ENCODE measurements around the gene ARMC6. TPM values are rescaled to one million over a fixed set of nuclear protein-coding genes. Genes with fewer than 3 reads are reported as not detected.

Gene ARMC6
- total and polyA plus RNA-seq, 7 donors: 11.4 to 23.5 (median 15.6) TPM

DNA sequence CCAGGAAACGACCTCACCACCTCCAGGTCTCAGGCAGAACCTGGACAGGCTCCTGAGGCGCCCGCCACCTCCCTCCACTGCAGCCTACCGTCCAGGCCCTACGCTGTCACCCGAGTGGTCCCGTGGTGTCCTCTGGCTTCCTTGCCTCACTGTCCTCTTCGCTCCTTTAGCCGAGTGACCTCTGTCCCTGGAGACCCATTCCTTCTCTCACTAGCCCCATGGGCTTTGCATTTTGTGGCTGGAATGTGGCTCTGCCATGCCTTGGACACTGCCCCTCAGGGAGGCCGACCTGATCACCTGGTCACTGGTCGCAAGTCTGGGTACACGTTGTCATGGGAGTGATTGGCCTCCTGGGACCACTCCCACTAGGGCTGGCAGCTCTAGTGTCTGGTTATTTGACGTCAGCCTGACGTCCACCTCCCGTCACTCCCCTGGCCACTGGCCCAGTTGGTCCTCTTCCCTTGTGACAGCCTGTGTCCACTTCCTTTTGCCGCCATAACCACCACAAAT lies 48.3 kb downstream of the ARMC6 start:
- H3K27ac ChIP-seq: no peak overlapping the region
- 85 to 87% methylated on average over 16 of the region's 16 CpGs for WGBS, 2 donors
- no peak for DNase-seq
- no peaks in the 10 kb centered on the region for H3K9me3 ChIP-seq
- H3K36me3 ChIP-seq: no peaks in the 10 kb centered on the region
- TF ChIP-seq, protein P1, sequence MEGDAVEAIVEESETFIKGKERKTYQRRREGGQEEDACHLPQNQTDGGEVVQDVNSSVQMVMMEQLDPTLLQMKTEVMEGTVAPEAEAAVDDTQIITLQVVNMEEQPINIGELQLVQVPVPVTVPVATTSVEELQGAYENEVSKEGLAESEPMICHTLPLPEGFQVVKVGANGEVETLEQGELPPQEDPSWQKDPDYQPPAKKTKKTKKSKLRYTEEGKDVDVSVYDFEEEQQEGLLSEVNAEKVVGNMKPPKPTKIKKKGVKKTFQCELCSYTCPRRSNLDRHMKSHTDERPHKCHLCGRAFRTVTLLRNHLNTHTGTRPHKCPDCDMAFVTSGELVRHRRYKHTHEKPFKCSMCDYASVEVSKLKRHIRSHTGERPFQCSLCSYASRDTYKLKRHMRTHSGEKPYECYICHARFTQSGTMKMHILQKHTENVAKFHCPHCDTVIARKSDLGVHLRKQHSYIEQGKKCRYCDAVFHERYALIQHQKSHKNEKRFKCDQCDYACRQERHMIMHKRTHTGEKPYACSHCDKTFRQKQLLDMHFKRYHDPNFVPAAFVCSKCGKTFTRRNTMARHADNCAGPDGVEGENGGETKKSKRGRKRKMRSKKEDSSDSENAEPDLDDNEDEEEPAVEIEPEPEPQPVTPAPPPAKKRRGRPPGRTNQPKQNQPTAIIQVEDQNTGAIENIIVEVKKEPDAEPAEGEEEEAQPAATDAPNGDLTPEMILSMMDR (IDR thresholded peaks at IDR 0.05): no peak
- peak in 1 of 4 donors; percentile 16 for TF ChIP-seq EP300 (IDR thresholded peaks at IDR 0.05)
- no peak for TF ChIP-seq POLR2A (IDR thresholded peaks at IDR 0.05)
- H3K4me1 ChIP-seq: no peaks in the 10 kb centered on the region
- no peaks in the 10 kb centered on the region for H3K27me3 ChIP-seq
- intact Hi-C loops (cut with DNase I): no loop called here
- no peak overlapping the region for H3K4me3 ChIP-seq

DNA sequence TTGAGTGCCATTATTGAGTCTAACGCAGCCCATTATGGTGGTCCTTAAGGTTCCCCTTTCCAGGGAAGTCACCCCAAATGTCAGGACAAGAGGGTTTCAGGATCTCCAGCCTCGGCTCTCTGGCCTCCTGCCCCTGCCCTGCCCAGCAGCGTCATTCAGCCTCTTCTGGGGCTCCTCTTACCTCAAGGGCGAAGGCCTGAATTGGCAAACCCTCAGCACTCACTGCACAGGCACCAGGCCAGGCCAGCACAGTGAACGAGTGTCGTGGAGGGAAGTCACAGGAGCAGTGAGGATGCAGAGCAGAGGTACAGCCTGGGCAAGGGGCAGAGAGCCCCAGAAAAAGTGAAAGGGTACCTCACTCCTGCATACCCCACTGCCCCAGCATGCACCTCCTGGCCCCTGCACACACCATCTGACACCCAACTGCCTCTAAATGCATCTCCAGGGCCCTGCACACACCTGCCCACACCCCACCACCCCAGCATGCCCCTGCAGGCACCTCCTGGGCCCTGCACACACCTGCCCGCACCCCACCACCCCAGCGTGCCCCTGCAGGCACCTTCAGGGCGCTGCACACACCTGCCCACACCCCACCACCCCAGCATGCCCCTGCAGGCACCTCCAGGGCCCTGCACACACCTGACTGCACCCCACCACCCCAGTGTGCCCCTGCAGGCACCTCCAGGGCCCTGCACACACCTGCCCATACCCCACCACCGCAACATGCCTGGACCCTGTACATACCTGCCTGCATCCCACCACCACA lies 50.2 kb downstream of the ARMC6 start:
- Histone ChIP-seq H3K36me3 (no peaks in the 10 kb centered on the region), H3K27me3 (no peaks in the 10 kb centered on the region), H3K4me3 (no peak overlapping the region), H3K27ac (no peak overlapping the region), H3K4me1 (no peaks in the 10 kb centered on the region), H3K9me3 (no peaks in the 10 kb centered on the region)
- TF ChIP-seq EP300 (IDR thresholded peaks at IDR 0.05): no peak
- TF ChIP-seq POLR2A (IDR thresholded peaks at IDR 0.05): no peak
- no peak for TF ChIP-seq POLR2AphosphoS5 (IDR thresholded peaks at IDR 0.05)
- TF ChIP-seq, protein P1 (IDR thresholded peaks at IDR 0.05): no peak
- 93 to 94% methylated on average over 10 of the region's 10 CpGs for WGBS, 2 donors
- DNase-seq: no peak
- intact Hi-C loops (cut with DNase I): no loop called here

DNA sequence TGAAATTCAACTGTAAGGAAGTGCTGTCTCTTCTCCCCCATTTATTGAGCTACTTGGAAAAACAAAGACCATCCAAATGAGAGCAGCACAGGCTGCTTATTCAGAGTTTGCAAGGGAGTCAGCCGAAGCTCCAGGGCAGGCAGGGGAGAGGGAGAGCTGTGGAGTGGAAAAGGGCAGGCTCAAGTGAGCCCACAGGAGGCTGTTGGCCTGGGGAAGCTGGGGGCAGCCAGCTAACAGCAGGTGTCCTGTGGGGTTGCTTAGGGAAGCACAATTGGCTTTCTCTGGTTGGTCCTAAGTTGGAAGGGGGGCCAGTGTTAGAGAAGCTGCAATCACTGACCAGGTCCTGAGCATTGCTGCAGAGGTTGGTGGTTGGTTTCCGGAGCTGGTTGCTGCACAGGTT lies 54.3 kb downstream of the ARMC6 start:
- intact Hi-C loops (cut with DNase I): no loop called here

DNA sequence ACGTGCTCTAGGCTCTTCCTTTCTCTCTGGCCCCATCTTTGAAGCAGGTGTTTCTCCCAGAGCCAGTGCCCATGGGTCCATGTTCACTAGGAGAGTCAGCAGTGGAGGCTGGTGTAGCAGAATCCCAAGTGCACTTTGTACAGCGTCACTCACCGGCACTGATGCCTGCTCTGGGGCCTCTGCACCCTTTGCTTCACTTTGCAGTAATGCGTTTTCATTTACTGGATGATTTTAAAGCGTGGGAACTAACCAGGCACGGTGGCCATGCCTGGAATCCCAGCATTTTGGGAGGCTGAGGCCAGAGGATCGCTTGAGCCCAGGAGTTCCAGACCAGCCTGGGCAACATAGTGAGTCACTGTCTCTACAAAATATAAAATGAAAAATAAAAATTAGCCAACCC lies 61.1 kb downstream of the ARMC6 start:
- intact Hi-C loops (cut with DNase I): no loop called here
- Histone ChIP-seq H3K4me1 (no peaks in the 10 kb centered on the region), H3K4me3 (no peak overlapping the region), H3K9me3 (no peaks in the 10 kb centered on the region), H3K27ac (no peak overlapping the region), H3K36me3 (peaks cover 0 to 16% (median 0%) of the 10 kb centered on the region in 4 donors), H3K27me3 (no peaks in the 10 kb centered on the region)
- WGBS, 2 donors: 93 to 94% methylated on average over 7 of the region's 7 CpGs
- TF ChIP-seq POLR2A (IDR thresholded peaks at IDR 0.05) (no peak), POLR2AphosphoS5 (IDR thresholded peaks at IDR 0.05) (no peak), EP300 (IDR thresholded peaks at IDR 0.05) (no peak)
- TF ChIP-seq, protein P1 (IDR thresholded peaks at IDR 0.05): no peak
- no peak for DNase-seq

More for the DNA sequence above, 54.3 kb downstream of the ARMC6 start:
- Histone ChIP-seq H3K36me3 (no peaks in the 10 kb centered on the region), H3K4me1 (no peaks in the 10 kb centered on the region), H3K27ac (no peak overlapping the region), H3K4me3 (no peak overlapping the region), H3K27me3 (no peaks in the 10 kb centered on the region), H3K9me3 (no peaks in the 10 kb centered on the region)
- TF ChIP-seq EP300 (IDR thresholded peaks at IDR 0.05) (no peak), POLR2A (IDR thresholded peaks at IDR 0.05) (no peak), POLR2AphosphoS5 (IDR thresholded peaks at IDR 0.05) (no peak)
- TF ChIP-seq, protein P1 (IDR thresholded peaks at IDR 0.05): no peak
- 93 to 95% methylated on average over 2 of the region's 2 CpGs for WGBS, 2 donors
- no peak for DNase-seq

Data from sigmoid colon (tissue), 7 donors.